Hypothalamus (tissue), 51 donors: ENCODE data around the gene APLF.
"Not testable (repeated sequence)": the region's sequence is repeated elsewhere in the genome, so short reads cannot be mapped to it uniquely, and the experiment has no call there.

ENCODE experiments used
- DNase-seq, 51 donors: peaks; one replicate each; lab custom pipeline; 2025; lab: John Stamatoyannopoulos, UW

Gene APLF

GRCh38 chr2:68521037-68521436, 53.7 kb downstream of the APLF start:
- no peak for DNase-seq

DNA sequence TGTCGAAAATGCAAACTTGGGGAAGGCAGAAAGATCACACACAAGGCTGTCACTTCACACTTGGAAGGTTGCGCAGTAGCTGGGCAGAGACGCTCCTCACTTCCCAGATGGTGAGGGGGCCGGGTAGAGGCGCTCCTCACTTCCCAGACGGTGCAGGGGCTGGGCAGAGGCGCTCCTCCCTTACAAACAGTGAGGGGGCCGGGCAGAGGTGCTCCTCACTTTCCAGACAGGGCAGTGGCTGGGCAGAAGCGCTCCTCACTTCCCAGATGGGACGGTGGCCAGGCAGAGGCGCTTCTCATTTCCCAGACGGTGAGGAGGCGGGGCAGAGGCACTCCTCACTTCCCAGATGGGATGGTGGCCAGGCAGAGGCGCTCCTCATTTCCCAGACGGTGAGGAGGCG, 59.6 kb downstream of the APLF start:
- DNase-seq: not testable (repeated sequence)

- DNase-seq: not testable (repeated sequence)
Observed at GRCh38 chr2:68527343-68528081, 60.1 kb downstream of the APLF start.

- DNase-seq: not testable (repeated sequence)
Observed at GRCh38 chr2:68529156-68529555, 61.8 kb downstream of the APLF start.

GRCh38 chr2:68529651-68530050, 62.3 kb downstream of the APLF start:
- DNase-seq: not testable (repeated sequence)

DNA sequence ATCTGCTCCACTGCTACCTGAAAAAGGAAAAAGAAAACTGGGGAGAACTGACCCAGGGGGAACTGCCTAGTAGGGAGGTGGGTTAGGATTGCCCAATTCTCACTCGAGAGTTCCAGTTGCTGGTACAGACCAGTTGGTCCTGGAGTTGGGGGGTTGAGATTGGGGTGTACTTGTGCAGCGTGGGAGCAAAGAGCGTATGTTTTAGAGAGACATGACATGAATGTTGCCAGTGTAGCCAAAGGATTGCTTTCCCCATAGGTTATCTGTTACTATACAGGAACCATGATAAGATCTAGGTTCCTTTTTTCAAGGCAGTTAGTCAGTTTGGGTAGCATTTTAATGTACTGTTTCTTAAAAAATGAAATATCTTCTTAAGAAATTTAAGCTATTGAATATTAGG, 68.6 kb downstream of the APLF start:
- DNase-seq: no peak

GRCh38 chr2:68537011-68537410, 69.6 kb downstream of the APLF start:
- no peak for DNase-seq

- no peak for DNase-seq
Observed at GRCh38 chr2:68537809-68538208, 70.4 kb downstream of the APLF start.

GRCh38 chr2:68544811-68545210, 77.4 kb downstream of the APLF start:
- DNase-seq: no peak

- DNase-seq: no peak
Observed at GRCh38 chr2:68548396-68548795, 81.0 kb downstream of the APLF start.

DNA sequence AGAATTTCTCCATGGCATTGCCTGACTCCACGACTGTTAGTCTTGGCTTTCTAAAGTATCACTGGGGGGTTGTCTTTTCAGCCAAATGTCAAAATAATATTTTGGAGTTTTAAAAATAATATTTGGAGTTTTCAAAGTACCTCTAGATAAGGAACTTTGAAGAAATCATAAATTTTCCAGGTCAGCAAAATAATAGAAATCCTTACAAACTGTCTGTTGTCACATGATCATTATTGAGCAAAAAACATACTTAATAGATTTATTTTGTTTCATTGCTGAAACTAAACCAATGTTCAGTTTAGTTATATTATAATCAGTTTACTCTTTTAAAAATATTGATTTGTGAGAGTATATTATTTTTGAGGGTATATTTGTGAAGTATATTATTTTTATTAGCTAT, 85.7 kb downstream of the APLF start:
- DNase-seq: no peak

- DNase-seq: not testable (repeated sequence)
Observed at GRCh38 chr2:68555425-68556206, 88.2 kb downstream of the APLF start.

DNA sequence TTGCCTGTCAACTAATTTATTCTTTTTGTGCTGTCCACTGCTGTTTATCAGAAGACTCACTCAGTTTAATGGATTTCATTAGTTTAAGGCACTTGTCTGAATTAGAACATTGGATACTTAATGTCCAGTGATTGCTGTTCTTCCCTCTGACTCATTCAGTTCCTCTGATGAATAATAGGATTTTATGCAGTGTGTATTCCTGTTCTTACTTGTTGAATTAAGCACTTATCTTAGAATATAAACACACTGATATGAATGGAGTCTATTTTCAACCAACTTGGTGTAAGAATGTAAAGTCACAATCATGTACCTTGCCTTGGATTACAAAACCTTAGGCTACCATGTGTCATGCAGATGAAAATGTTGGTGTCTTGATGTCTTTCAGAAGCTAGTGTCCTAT, 89.0 kb downstream of the APLF start:
- no peak for DNase-seq

DNA sequence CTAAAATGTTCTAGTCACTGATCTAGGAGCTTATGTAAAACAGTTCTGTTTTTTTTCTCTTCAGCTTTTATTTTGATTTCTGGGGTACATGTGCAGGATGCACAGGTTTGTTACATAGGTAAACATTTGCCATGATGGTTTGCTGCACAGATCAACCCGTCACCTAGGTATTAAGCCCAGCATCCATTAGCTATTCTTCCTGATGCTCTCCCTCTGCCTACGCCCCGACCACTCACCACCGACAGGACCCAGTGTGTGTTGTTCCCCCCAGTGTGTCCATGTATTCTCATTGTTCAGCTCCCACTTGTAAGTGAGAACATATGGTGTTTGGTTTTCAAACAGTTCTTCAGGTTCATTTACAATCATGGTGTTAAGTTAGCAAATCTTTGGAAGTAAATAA, 91.2 kb downstream of the APLF start:
- no peak for DNase-seq

DNA sequence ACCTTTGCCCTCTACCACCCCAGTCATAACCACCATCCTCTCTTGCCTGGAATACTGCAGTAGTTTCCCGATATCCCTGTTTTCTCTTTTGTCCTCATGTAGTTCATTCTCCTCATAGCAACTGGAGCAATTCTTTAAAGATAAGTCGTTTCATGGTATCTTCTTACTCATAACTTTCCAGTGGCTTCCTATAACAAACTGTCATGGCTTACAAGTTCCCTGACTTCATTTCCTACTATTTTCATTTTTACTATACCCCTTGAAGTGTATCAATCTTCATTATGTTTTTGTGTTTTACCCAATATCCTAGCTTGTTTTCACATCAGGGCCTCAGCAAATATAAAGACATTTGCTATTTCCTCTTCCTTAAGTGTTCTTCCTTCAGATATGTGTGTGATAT, 92.3 kb downstream of the APLF start:
- DNase-seq: no peak

DNA sequence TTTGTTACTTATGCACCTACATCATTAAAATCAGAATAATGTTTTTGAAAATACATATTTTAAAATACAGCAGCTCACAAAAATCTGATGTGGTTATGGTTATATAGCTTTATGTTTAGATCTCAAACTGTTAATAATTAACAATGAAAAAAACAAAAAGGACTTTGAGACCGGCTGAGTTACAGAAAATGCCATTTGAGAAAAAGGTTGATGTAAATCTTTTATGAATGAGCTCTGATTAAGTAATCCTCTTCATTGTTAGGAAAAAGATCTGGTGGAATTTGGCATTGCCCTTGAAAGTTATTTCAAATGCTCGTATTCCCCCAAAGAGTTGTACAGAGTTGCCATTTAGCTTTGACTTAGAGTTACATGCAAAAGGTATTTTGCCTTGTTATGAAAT, 93.2 kb downstream of the APLF start:
- no peak for DNase-seq

DNA sequence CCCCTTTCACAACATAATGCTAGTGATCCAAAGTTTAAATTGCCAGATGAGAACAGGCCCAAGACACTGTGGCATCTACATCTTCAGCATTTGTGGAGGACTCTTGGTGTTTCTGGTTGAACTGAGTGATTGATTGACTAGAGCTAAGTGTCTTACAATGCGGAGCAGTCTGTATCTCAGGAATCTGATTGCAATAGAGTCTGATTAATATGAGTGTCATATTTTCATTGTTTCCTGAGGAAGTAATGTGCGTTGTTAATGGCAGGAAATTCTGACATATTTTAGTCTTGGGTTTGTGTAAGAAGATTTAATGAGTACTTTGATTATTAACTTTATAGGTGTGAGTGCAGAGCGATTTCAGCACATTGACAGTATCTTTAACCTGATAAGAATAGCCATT, 94.0 kb downstream of the APLF start:
- DNase-seq: no peak

- no peak for DNase-seq
Observed at GRCh38 chr2:68562934-68563333, 95.5 kb downstream of the APLF start.

DNA sequence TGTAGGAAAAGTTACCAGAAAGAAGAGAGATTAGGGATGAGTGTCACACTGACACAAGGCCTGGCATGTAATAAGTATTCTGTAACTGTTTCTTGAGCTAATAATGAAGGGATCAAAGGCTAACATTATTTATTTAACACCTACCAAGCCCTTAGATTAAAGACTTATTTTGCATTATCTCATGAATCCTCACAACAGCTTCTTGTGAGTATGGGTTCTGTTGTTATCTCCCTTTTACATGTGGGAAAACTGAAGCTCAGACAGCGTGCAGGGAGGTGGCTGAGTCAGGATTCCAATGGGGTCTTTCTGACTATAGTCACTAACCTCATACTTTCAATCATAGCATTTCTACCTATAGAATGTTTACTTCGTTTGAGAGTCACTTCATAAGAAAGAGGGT, 97.0 kb downstream of the APLF start:
- DNase-seq: no peak

- no peak for DNase-seq
Observed at GRCh38 chr2:68565273-68565672, 97.9 kb downstream of the APLF start.

DNA sequence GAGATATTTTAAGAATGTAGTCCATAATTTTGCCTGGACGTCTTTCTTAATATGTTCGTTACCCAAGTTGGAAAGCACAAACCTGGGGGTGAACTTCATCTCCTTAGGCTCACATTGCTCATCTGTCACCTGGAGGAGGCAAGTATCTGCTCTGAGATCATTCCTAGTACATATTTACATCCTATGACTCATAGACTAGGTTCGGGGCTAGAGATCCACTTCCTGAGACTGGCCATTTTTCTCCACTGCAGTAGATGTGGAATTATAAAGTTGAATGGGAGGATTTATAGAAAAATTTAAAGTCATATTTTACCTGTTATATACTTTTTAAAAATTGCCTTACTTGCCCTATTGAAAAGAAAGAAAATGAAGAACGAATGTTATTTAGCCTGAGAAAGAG, 98.5 kb downstream of the APLF start:
- DNase-seq: no peak

- DNase-seq: no peak
Observed at GRCh38 chr2:68566362-68566761, 99.0 kb downstream of the APLF start.
